ENCODE data around the gene NT5C1B.

The NT5C1B gene

DNA sequence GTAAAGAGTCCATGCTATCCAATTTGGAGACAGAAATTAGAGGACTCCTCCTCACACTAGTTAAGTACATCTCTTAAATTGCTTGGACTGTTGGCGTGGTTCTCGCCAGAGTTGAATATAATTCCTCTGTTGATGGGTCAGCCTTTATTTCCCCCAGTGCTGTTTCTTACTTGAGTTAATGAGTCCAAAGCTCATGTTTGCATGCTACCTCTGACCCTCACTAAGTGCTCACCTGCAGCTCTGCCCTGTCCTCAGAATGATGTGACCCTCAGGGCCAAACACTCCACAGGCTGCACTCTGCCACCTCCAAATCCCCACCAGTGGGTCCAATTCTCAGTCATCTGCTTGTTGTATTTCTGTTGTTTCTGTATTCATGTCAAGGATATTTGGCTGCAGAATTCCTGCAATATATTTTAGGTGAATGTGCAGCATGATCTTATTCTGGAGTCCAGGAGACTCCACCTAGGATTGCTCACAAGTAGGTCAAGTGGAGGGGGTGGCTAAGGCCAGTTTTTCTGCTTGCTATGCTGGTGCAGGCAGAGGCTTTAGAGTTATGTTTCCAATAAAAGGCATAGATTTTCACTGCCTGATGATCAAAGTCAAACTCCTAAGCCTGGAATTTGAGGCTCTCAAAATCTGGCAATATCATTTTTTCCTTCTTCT, 66.8 kb downstream of the NT5C1B start:
- DNase-seq (ENCODE audit: insufficient read length), result no peak
- no peak for TF ChIP-seq TAF1 (IDR thresholded peaks at IDR 0.05; ENCODE audit: borderline replicate concordance, low read depth, low read length)
- no peak for TF ChIP-seq POLR2AphosphoS5 (IDR thresholded peaks at IDR 0.05; ENCODE audit: low read depth, low read length)
- no peak for TF ChIP-seq POLR2A (IDR thresholded peaks at IDR 0.05; ENCODE audit: low read depth, low read length)

DNA sequence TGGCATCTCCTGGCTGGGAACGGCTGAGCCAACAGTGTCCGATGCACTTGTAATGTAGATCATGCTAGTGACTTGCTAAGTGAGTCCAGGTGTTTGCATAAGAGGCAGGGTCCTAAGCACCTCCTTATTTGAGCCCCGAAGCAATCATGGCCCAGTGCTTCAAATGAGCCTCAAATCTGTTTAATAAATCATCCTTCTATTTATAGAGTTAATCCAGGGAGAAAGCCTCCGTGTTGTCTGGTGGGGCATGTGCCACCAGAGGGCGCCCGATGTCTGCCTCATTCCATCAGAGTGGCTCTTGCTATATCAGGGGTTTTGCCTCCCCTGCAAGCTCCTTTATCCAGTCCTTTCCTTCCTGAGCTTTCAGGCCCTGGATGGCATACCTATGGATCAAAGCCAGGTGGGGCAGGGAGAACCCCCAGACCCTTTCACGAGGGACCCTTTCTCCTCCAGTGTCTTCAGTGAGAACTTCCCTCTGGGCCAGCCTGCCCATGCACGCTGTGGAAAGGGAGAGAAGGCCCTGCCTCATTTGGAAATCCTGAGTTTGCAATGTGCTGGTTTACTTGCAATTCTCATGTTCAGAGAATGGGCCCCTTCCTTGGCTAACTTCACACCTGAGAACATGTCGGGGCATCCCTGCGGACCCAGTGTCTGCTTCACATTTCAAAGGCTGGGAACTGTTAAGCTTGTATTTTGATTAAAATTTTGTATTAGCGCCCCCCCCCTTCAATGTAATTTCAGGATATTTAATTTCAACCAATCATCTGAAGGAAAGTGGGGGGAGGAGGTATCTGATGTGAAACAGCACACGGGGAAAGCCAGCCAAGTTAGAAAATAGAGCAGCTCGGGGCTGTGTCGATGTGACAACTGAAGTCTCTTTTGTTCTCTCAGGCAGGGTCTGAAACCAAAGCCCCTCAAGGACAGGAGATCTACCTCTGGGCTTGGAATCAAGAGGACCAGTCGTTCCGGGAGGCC, 68.6 kb downstream of the NT5C1B start:
- peak; percentile 92 for FAIRE-seq

More for the DNA sequence above, 66.8 kb downstream of the NT5C1B start:
- no peak for FAIRE-seq

GRCh38 chr2:18519914-18520450, 69.4 kb downstream of the NT5C1B start:
- no peak for TF ChIP-seq POLR2AphosphoS5 (IDR thresholded peaks at IDR 0.05; ENCODE audit: low read depth, low read length)
- TF ChIP-seq TAF1 (IDR thresholded peaks at IDR 0.05; ENCODE audit: borderline replicate concordance, low read depth, low read length), result no peak
- TF ChIP-seq POLR2A (IDR thresholded peaks at IDR 0.05; ENCODE audit: low read depth, low read length), result no peak
- DNase-seq (ENCODE audit: insufficient read length) (no peak), FAIRE-seq (no peak)

More for the DNA sequence above, 68.6 kb downstream of the NT5C1B start:
- DNase-seq (ENCODE audit: insufficient read length), result peak; percentile 25
- TF ChIP-seq TAF1 (IDR thresholded peaks at IDR 0.05; ENCODE audit: borderline replicate concordance, low read depth, low read length), result no peak
- no peak for TF ChIP-seq POLR2A (IDR thresholded peaks at IDR 0.05; ENCODE audit: low read depth, low read length)
- no peak for TF ChIP-seq POLR2AphosphoS5 (IDR thresholded peaks at IDR 0.05; ENCODE audit: low read depth, low read length)

GRCh38 chr2:18518116-18519111, 71.0 kb downstream of the NT5C1B start:
- FAIRE-seq (no peak), DNase-seq (ENCODE audit: insufficient read length) (no peak)
- TF ChIP-seq POLR2A (IDR thresholded peaks at IDR 0.05; ENCODE audit: low read depth, low read length) (no peak), TAF1 (IDR thresholded peaks at IDR 0.05; ENCODE audit: borderline replicate concordance, low read depth, low read length) (no peak), POLR2AphosphoS5 (IDR thresholded peaks at IDR 0.05; ENCODE audit: low read depth, low read length) (no peak)

DNA sequence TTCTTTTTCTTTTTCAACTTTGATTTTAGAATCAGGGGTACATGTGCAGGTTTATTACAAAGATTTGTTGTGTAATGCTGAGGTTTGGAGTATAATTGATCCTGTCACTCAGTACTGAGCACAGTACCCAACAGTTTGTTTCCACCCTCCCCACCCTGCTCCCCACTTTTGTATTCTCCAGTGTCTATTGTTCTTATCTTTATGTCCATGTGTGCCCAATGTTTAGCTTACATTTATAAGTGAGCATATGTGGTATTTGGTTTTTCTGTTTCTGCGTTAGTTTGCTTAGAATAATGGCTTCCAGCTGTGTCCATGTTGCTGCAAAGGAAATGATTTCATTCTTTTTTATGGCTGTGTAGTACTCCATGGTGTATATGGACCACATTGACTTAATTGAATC, 72.0 kb downstream of the NT5C1B start:
- DNase-seq (ENCODE audit: insufficient read length) (no peak), FAIRE-seq (no peak)
- TF ChIP-seq POLR2A (IDR thresholded peaks at IDR 0.05; ENCODE audit: low read depth, low read length) (no peak), TAF1 (IDR thresholded peaks at IDR 0.05; ENCODE audit: borderline replicate concordance, low read depth, low read length) (no peak), POLR2AphosphoS5 (IDR thresholded peaks at IDR 0.05; ENCODE audit: low read depth, low read length) (no peak)

DNA sequence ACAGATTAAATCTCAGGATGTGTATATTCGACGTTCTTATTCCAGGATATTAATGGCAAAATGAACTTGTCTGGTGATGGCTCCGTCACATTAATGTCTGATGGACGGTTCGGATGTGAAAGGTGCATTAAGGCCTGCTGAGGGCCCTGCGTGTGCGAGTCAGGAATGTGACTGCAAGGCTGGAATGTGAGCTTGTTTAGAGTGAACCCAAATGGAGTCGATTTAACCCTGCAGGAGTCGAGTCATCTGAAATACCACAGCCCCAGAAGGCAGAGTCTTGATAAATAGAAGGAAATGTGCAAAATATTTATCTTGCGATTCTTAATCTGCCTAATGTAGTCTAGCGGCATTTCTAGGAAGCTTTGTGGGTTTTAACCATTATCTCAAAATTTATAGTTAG, 73.3 kb downstream of the NT5C1B start:
- TF ChIP-seq POLR2A (IDR thresholded peaks at IDR 0.05; ENCODE audit: low read depth, low read length) (no peak), POLR2AphosphoS5 (IDR thresholded peaks at IDR 0.05; ENCODE audit: low read depth, low read length) (no peak)
- DNase-seq (ENCODE audit: insufficient read length) (no peak), FAIRE-seq (no peak)

GRCh38 chr2:18514526-18515461, 74.6 kb downstream of the NT5C1B start:
- no peak for DNase-seq (ENCODE audit: insufficient read length)
- no peak for TF ChIP-seq POLR2A (IDR thresholded peaks at IDR 0.05; ENCODE audit: low read depth, low read length)
- no peak for TF ChIP-seq POLR2AphosphoS5 (IDR thresholded peaks at IDR 0.05; ENCODE audit: low read depth, low read length)
- no peak for FAIRE-seq

Measured in GM12892 (cell line).